ENCODE results near the gene IMMP2L. TPM values are rescaled to one million over a fixed set of nuclear protein-coding genes. Genes with fewer than 3 reads are reported as not detected.

The IMMP2L gene
- total RNA-seq, 2 donors from 2014 or later = 21.7 to 27.5 TPM

GRCh38 chr7:110779339-110779738, 783.0 kb downstream of the IMMP2L start:
- Mint-ChIP-seq H3K27me3 (ENCODE audit: low read depth) (no peaks in the 10 kb centered on the region), H3K4me1 (ENCODE audit: low read depth) (peaks cover 12% of the 10 kb centered on the region), H3K9me3 (no peaks in the 10 kb centered on the region), H3K27ac (no peak overlapping the region), H3K36me3 (ENCODE audit: insufficient read depth in 2 of 2) (no peaks in the 10 kb centered on the region), H3K4me3 (no peak overlapping the region)
- DNase-seq (peak in 1 of 2 donors; percentile 12), ATAC-seq (replicated peaks in 1 of 2) (peak in 1 of 2 donors; percentile 69)

GRCh38 chr7:110775046-110775445, 787.2 kb downstream of the IMMP2L start:
- Mint-ChIP-seq H3K4me3 (no peak overlapping the region), H3K27me3 (ENCODE audit: low read depth) (no peaks in the 10 kb centered on the region), H3K9me3 (no peaks in the 10 kb centered on the region), H3K4me1 (ENCODE audit: low read depth) (peaks cover 6% of the 10 kb centered on the region), H3K27ac (no peak overlapping the region), H3K36me3 (ENCODE audit: insufficient read depth in 2 of 2) (no peaks in the 10 kb centered on the region)
- ATAC-seq (replicated peaks in 1 of 2) = no peak
- no peak for DNase-seq

GRCh38 chr7:110774071-110774470, 788.2 kb downstream of the IMMP2L start:
- no peak overlapping the region for H3K27ac Mint-ChIP-seq
- no peak for DNase-seq
- H3K27me3 Mint-ChIP-seq (ENCODE audit: low read depth) = no peaks in the 10 kb centered on the region
- H3K4me1 Mint-ChIP-seq (ENCODE audit: low read depth) = peaks cover under 1% of the 10 kb centered on the region
- H3K9me3 Mint-ChIP-seq = no peaks in the 10 kb centered on the region
- ATAC-seq (replicated peaks in 1 of 2) = no peak
- no peaks in the 10 kb centered on the region for H3K36me3 Mint-ChIP-seq (ENCODE audit: insufficient read depth in 2 of 2)
- no peak overlapping the region for H3K4me3 Mint-ChIP-seq

GRCh38 chr7:110772615-110773014, 789.7 kb downstream of the IMMP2L start:
- no peaks in the 10 kb centered on the region for H3K4me1 Mint-ChIP-seq (ENCODE audit: low read depth)
- no peak overlapping the region for H3K27ac Mint-ChIP-seq
- H3K36me3 Mint-ChIP-seq (ENCODE audit: insufficient read depth in 2 of 2) = no peaks in the 10 kb centered on the region
- H3K9me3 Mint-ChIP-seq = no peaks in the 10 kb centered on the region
- ATAC-seq (replicated peaks in 1 of 2) = no peak
- no peaks in the 10 kb centered on the region for H3K27me3 Mint-ChIP-seq (ENCODE audit: low read depth)
- no peak for DNase-seq
- H3K4me3 Mint-ChIP-seq = no peak overlapping the region

- Mint-ChIP-seq H3K4me1 (ENCODE audit: low read depth) (no peaks in the 10 kb centered on the region), H3K27ac (no peak overlapping the region)
Observed at GRCh38 chr7:110771717-110772116, 790.6 kb downstream of the IMMP2L start.

GRCh38 chr7:110767550-110768110, 794.7 kb downstream of the IMMP2L start:
- Mint-ChIP-seq H3K27ac (no peak overlapping the region), H3K27me3 (ENCODE audit: low read depth) (no peaks in the 10 kb centered on the region), H3K4me1 (ENCODE audit: low read depth) (no peaks in the 10 kb centered on the region), H3K9me3 (no peaks in the 10 kb centered on the region), H3K36me3 (ENCODE audit: insufficient read depth in 2 of 2) (no peaks in the 10 kb centered on the region), H3K4me3 (no peak overlapping the region)
- DNase-seq (no peak), ATAC-seq (replicated peaks in 1 of 2) (no peak)

More at GRCh38 chr7:110771717-110772116, 790.6 kb downstream of the IMMP2L start:
- Mint-ChIP-seq H3K9me3 (no peaks in the 10 kb centered on the region), H3K27me3 (ENCODE audit: low read depth) (no peaks in the 10 kb centered on the region), H3K36me3 (ENCODE audit: insufficient read depth in 2 of 2) (no peaks in the 10 kb centered on the region), H3K4me3 (no peak overlapping the region)
- DNase-seq (no peak), ATAC-seq (replicated peaks in 1 of 2) (peak; percentile 44 to 57)

- Mint-ChIP-seq H3K4me1 (ENCODE audit: low read depth) (no peaks in the 10 kb centered on the region), H3K27me3 (ENCODE audit: low read depth) (no peaks in the 10 kb centered on the region), H3K27ac (no peak overlapping the region), H3K4me3 (no peak overlapping the region), H3K9me3 (no peaks in the 10 kb centered on the region), H3K36me3 (ENCODE audit: insufficient read depth in 2 of 2) (no peaks in the 10 kb centered on the region)
- ATAC-seq (replicated peaks in 1 of 2) (no peak), DNase-seq (no peak)
Observed at GRCh38 chr7:110766864-110767263, 795.4 kb downstream of the IMMP2L start.

GRCh38 chr7:110764852-110765251, 797.4 kb downstream of the IMMP2L start:
- Mint-ChIP-seq H3K27ac (no peak overlapping the region), H3K27me3 (ENCODE audit: low read depth) (no peaks in the 10 kb centered on the region), H3K4me3 (no peak overlapping the region), H3K9me3 (no peaks in the 10 kb centered on the region), H3K36me3 (ENCODE audit: insufficient read depth in 2 of 2) (no peaks in the 10 kb centered on the region), H3K4me1 (ENCODE audit: low read depth) (no peaks in the 10 kb centered on the region)
- DNase-seq (no peak), ATAC-seq (replicated peaks in 1 of 2) (no peak)

GRCh38 chr7:110762546-110763225, 799.6 kb downstream of the IMMP2L start:
- no peaks in the 10 kb centered on the region for H3K9me3 Mint-ChIP-seq
- H3K27me3 Mint-ChIP-seq (ENCODE audit: low read depth) = no peaks in the 10 kb centered on the region
- no peak overlapping the region for H3K4me3 Mint-ChIP-seq
- H3K27ac Mint-ChIP-seq = no peak overlapping the region
- H3K36me3 Mint-ChIP-seq (ENCODE audit: insufficient read depth in 2 of 2) = no peaks in the 10 kb centered on the region
- DNase-seq (no peak), ATAC-seq (replicated peaks in 1 of 2) (no peak)
- H3K4me1 Mint-ChIP-seq (ENCODE audit: low read depth) = no peaks in the 10 kb centered on the region

- no peaks in the 10 kb centered on the region for H3K9me3 Mint-ChIP-seq
- no peaks in the 10 kb centered on the region for H3K36me3 Mint-ChIP-seq (ENCODE audit: insufficient read depth in 2 of 2)
- H3K27me3 Mint-ChIP-seq (ENCODE audit: low read depth) = no peaks in the 10 kb centered on the region
- no peak overlapping the region for H3K4me3 Mint-ChIP-seq
- ATAC-seq (replicated peaks in 1 of 2) (no peak), DNase-seq (no peak)
- no peaks in the 10 kb centered on the region for H3K4me1 Mint-ChIP-seq (ENCODE audit: low read depth)
- no peak overlapping the region for H3K27ac Mint-ChIP-seq
Observed at GRCh38 chr7:110760341-110760740, 802.0 kb downstream of the IMMP2L start.

GRCh38 chr7:110759069-110759468, 803.2 kb downstream of the IMMP2L start:
- Mint-ChIP-seq H3K36me3 (ENCODE audit: insufficient read depth in 2 of 2) (no peaks in the 10 kb centered on the region), H3K27me3 (ENCODE audit: low read depth) (no peaks in the 10 kb centered on the region), H3K4me3 (no peak overlapping the region), H3K9me3 (no peaks in the 10 kb centered on the region), H3K4me1 (ENCODE audit: low read depth) (no peaks in the 10 kb centered on the region), H3K27ac (no peak overlapping the region)
- DNase-seq = no peak
- ATAC-seq (replicated peaks in 1 of 2) = no peak

- Mint-ChIP-seq H3K4me3 (no peak overlapping the region), H3K9me3 (no peaks in the 10 kb centered on the region), H3K27ac (no peak overlapping the region), H3K36me3 (ENCODE audit: insufficient read depth in 2 of 2) (no peaks in the 10 kb centered on the region), H3K27me3 (ENCODE audit: low read depth) (no peaks in the 10 kb centered on the region), H3K4me1 (ENCODE audit: low read depth) (no peaks in the 10 kb centered on the region)
- no peak for ATAC-seq (replicated peaks in 1 of 2)
- DNase-seq = no peak
Observed at GRCh38 chr7:110754649-110755048, 807.6 kb downstream of the IMMP2L start.

GRCh38 chr7:110750931-110751605, 811.2 kb downstream of the IMMP2L start:
- ATAC-seq (replicated peaks in 1 of 2) (no peak), DNase-seq (no peak)
- Mint-ChIP-seq H3K4me3 (no peak overlapping the region), H3K36me3 (ENCODE audit: insufficient read depth in 2 of 2) (peaks cover 9% of the 10 kb centered on the region in 2 donors), H3K9me3 (peaks cover 11 to 15% of the 10 kb centered on the region in 2 donors), H3K4me1 (ENCODE audit: low read depth) (no peaks in the 10 kb centered on the region), H3K27ac (no peak overlapping the region), H3K27me3 (ENCODE audit: low read depth) (no peaks in the 10 kb centered on the region)

All from activated T-cell treated with anti-CD3 and anti-CD28 coated beads, Interleukin-2, amount 50 U/mL, for 72 hours (primary cell).